K562 (cell line): ENCODE measurements around the gene SNX1. TPM values are rescaled to one million over a fixed set of nuclear protein-coding genes. Genes with fewer than 3 reads are reported as not detected.

ENCODE experiments used
- CCNT2 ChIP-seq: IDR thresholded peaks from 2 replicates; pipeline ENCODE4 v1.6.1; 2011; ENCODE audit warnings: borderline replicate concordance, low read depth, mild to moderate bottlenecking, moderate library complexity, mixed read lengths, low read length; ENCODE audit not compliant: insufficient read length; ENCODE audit errors: extremely low read depth
- CEBPZ ChIP-seq: fragments of 150-350 bp; IDR thresholded peaks from 2 replicates; pipeline ENCODE4 v1.6.1; 2014; ENCODE audit warnings: low read depth, mild to moderate bottlenecking, low read length, borderline replicate concordance
- ESRRB ChIP-seq: fragments of 250-450 bp; sonication (Bioruptor Pico); IDR thresholded peaks from 2 replicates; pipeline ENCODE4 v1.5.0; 2020; ENCODE audit warnings: mild to moderate bottlenecking, moderate library complexity, borderline replicate concordance
- HCFC1 ChIP-seq: IDR thresholded peaks from 2 replicates; pipeline ENCODE4 v1.6.1; 2012; ENCODE audit warnings: low read depth, low read length, improper control_type of control experiment
- PCBP2 ChIP-seq: fragments of 200-400 bp; formaldehyde crosslinking; IDR thresholded peaks from 2 replicates; pipeline ENCODE4 v1.6.1; 2018; ENCODE audit warnings: low read length, low read depth, mild to moderate bottlenecking, moderate library complexity; ENCODE audit not compliant: poor library complexity, severe bottlenecking
- RAD21 ChIP-seq, 2 experiments: fragments of 250-450 bp in 1 of 2; fragments of 450-650 bp in 1 of 2; sonication (Bioruptor Pico) in 1 of 2; formaldehyde crosslinking in 1 of 2; IDR thresholded peaks in 1 of 2; conservative IDR thresholded peaks in 1 of 2; 2 replicates each; pipeline versions ENCODE4 v1.4.0 to v1.8.0; 2020 to 2022; ENCODE audit warnings: mild to moderate bottlenecking in 2 of 2, moderate library complexity in 1 of 2
- RBFOX2 ChIP-seq: fragments of 200-400 bp; formaldehyde crosslinking; IDR thresholded peaks from 2 replicates; pipeline ENCODE4 v1.6.1; 2017; ENCODE audit warnings: low read depth, mild to moderate bottlenecking, low read length, moderate library complexity
- SAFB ChIP-seq: fragments of 200-400 bp; formaldehyde crosslinking; IDR thresholded peaks from 2 replicates; pipeline ENCODE4 v1.6.1; 2017; ENCODE audit warnings: low read depth, low read length, borderline replicate concordance
- SMARCA4 ChIP-seq: fragments of 450-650 bp; IDR thresholded peaks from 2 replicates; pipeline ENCODE4 v1.6.1; 2016
- SREBF2 ChIP-seq: sonication (generic); formaldehyde crosslinking; IDR thresholded peaks from 2 replicates; pipeline ENCODE4 v1.4.0; 2020; ENCODE audit warnings: mild to moderate bottlenecking, missing genetic modification reagents
- ZBTB11 ChIP-seq, 3 experiments: fragments of 200-800 bp in 1 of 3; fragments of 250-450 bp in 1 of 3; fragments of 450-650 bp in 1 of 3; sonication (Bioruptor Pico) in 1 of 3; sonication (Bioruptor generic) in 1 of 3; formaldehyde crosslinking in 1 of 3; IDR thresholded peaks; 2 replicates each; pipeline versions ENCODE4 v1.6.1 to v1.8.0; 2016 to 2022; ENCODE audit warnings: mild to moderate bottlenecking in 2 of 3, missing genetic modification characterization in 2 of 3, missing compliant biosample characterization in 1 of 3, moderate library complexity in 1 of 3
- ZBTB33 ChIP-seq: sonication (generic); formaldehyde crosslinking; IDR thresholded peaks from 2 replicates; pipeline ENCODE4 v1.8.1; 2023; ENCODE audit warnings: mild to moderate bottlenecking, missing genetic modification reagents
- ZBTB43 ChIP-seq: sonication (generic); formaldehyde crosslinking; IDR thresholded peaks from 2 replicates; pipeline ENCODE4 v1.8.0; 2023; ENCODE audit warnings: mild to moderate bottlenecking, missing genetic modification reagents
- ZNF165 ChIP-seq: fragments of 250-450 bp; sonication (Bioruptor Pico); IDR thresholded peaks from 2 replicates; pipeline ENCODE4 v1.4.0; 2020; ENCODE audit warnings: borderline replicate concordance
- polyA plus RNA-seq, 8 experiments: library from polyadenylated mRNA; depleted of rRNA in 4 of 8; stranded (reverse) in 5 of 8; unstranded in 3 of 8; fragments of >200 nt; fragmentation: Nextera tagmentation in 2 of 8; fragmentation: Illumina TruSeq in 1 of 8; extraction: Ambion mirVana in 2 of 8; extraction: Trizol in 1 of 8; gene quantifications; 2 replicates each; pipeline versions ENCODE4 v1.2.1 to v1.2.3, GENCODE V29; 2011 to 2014; ENCODE audit warnings: inconsistent platforms in 1 of 8, missing spikeins in 1 of 8
- total RNA-seq, 7 experiments: library from RNA; depleted of rRNA in 6 of 7; stranded (reverse); fragments of >200 nt in 6 of 7; fragmentation: Illumina TruSeq in 2 of 7; extraction: Trizol in 2 of 7; gene quantifications; 2 replicates each; pipeline versions ENCODE4 v1.2.1 to v1.2.3, GENCODE V29; 2011 to 2021; ENCODE audit warnings: low replicate concordance in 1 of 7

SNX1 gene
- total and polyA plus RNA-seq, 9 of the 15 experiments (the other 6 are each of a cell fraction or from before 2014, with no cell fraction given) = 11.0 to 105 (median 59.9) TPM

- no peak for TF ChIP-seq CEBPZ
- TF ChIP-seq ZBTB11 (CRISPR knock-in tag; IDR thresholded peaks at IDR 0.05) = no peak
- TF ChIP-seq ZBTB43 = no peak
- no peak for TF ChIP-seq SMARCA4
- peak; percentile 40 for TF ChIP-seq RBFOX2
- TF ChIP-seq SAFB = no peak
- TF ChIP-seq ZNF165 (CRISPR knock-in tag) = no peak
- TF ChIP-seq PCBP2 = no peak
- TF ChIP-seq SREBF2 (CRISPR knock-in tag) = no peak
- no peak for TF ChIP-seq HCFC1
- no peak for TF ChIP-seq ESRRB (CRISPR knock-in tag)
- TF ChIP-seq CCNT2 = peak; percentile 55
- TF ChIP-seq ZBTB33 (CRISPR knock-in tag) = no peak
- peak; percentile 89 to 90 for TF ChIP-seq RAD21 (CRISPR knock-in tag; conservative IDR thresholded peaks at IDR 0.05 in 1 of 2, IDR thresholded peaks at IDR 0.05 in 1 of 2)
These were observed 49.2 kb upstream of the SNX1 start, which contains the start of gene DAPK2 (continued) for GRCh38 chr15:64046421-64047153.
